Spleen (tissue), 11 donors: ENCODE measurements around the gene RFX5. TPM values are rescaled to one million over a fixed set of nuclear protein-coding genes. Genes with fewer than 3 reads are reported as not detected.

Source experiments
- DNase-seq: peaks from one replicate; pipeline ENCODE4 v3.0.0-alpha.2; 2020
- H3K27ac ChIP-seq, 8 donors: fragments of 200-600 bp; sonication (generic) in 7 of 8; 1 replicate in 4 of 8; 2 replicates in 4 of 8; pipeline versions ENCODE4 v1.5.0 to v1.8.0; 2016 to 2021; ENCODE audit warnings: inconsistent platforms in 4 of 8, mild to moderate bottlenecking in 4 of 8, moderate library complexity in 1 of 8
- H3K27me3 ChIP-seq, 7 donors: fragments of 200-600 bp; sonication (generic) in 6 of 7; replicated peaks in 1 of 7; 1 replicate in 4 of 7; 2 replicates in 3 of 7; pipeline versions ENCODE4 v1.5.0 to v1.8.0; 2016 to 2021; ENCODE audit warnings: inconsistent platforms in 3 of 7, mild to moderate bottlenecking in 1 of 7
- H3K36me3 ChIP-seq, 6 donors: fragments of 200-600 bp; sonication (generic) in 5 of 6; 1 replicate in 4 of 6; 2 replicates in 2 of 6; pipeline versions ENCODE4 v1.5.0 to v1.8.0; 2016 to 2021; ENCODE audit warnings: inconsistent platforms in 2 of 6
- H3K4me1 ChIP-seq, 6 donors: fragments of 200-600 bp; sonication (generic) in 5 of 6; 1 replicate in 3 of 6; 2 replicates in 3 of 6; pipeline versions ENCODE4 v1.5.0 to v1.8.0; 2016 to 2021; ENCODE audit warnings: inconsistent platforms in 3 of 6
- H3K4me3 ChIP-seq, 8 donors: fragments of 200-600 bp; sonication (generic) in 7 of 8; 1 replicate in 4 of 8; 2 replicates in 4 of 8; pipeline versions ENCODE4 v1.5.0 to v1.8.0; 2016 to 2021; ENCODE audit warnings: inconsistent platforms in 4 of 8, mild to moderate bottlenecking in 4 of 8, moderate library complexity in 2 of 8
- H3K9me3 ChIP-seq, 8 donors: fragments of 200-600 bp; sonication (generic) in 7 of 8; 1 replicate in 4 of 8; 2 replicates in 4 of 8; pipeline versions ENCODE4 v1.5.0 to v1.8.0; 2016 to 2021; ENCODE audit warnings: inconsistent platforms in 4 of 8
- POLR2A ChIP-seq, 3 donors: fragments of 450-650 bp; IDR thresholded peaks; one replicate each; pipeline ENCODE4 v1.5.1; 2017; ENCODE audit warnings: antibody characterized with exemption in 3 of 3, mild to moderate bottlenecking in 1 of 3
- POLR2AphosphoS5 ChIP-seq, 3 donors: sonication (generic); formaldehyde crosslinking; IDR thresholded peaks; one replicate each; pipeline ENCODE4 v1.5.1; 2017; ENCODE audit warnings: antibody characterized with exemption in 3 of 3
- WGBS, 5 donors: extraction: QIAGEN DNeasy Blood & Tissue Kit in 3 of 5; methylation state at CpG; one replicate each; pipeline versions ENCODE4 v1.1.5 to v1.1.7; 2013 to 2018; 5-methylcytosine and 5-hydroxymethylcytosine counted together
- intact Hi-C: fragments of 100-400 bp; cut with DNase I; formaldehyde crosslinking; loops from one replicate; pipeline ENCODE4 v1.15.0; 2023; ENCODE audit warnings: low total_unique reads
- polyA plus RNA-seq, 3 donors: library from polyadenylated mRNA; stranded (reverse); fragments of 200-250 nt; gene quantifications; one replicate each; pipeline ENCODE4 v1.2.1, GENCODE V29; 2013
- total RNA-seq, 7 donors: library from RNA; depleted of rRNA in 3 of 7; stranded (reverse); fragments of >200 nt in 3 of 7; fragmentation: NEBNext Ultra II Directional in 4 of 7; extraction: Animal tissue kit (Norgen Biotek cat#: 25700) in 4 of 7; gene quantifications; one replicate each; pipeline versions ENCODE4 v1.1.0 to v1.2.1, GENCODE V29; 2016 to 2021
- TF ChIP-seq, protein P1 (sequence below), 11 experiments: fragments of 200-600 bp in 7 of 11; fragments of 450-650 bp in 4 of 11; sonication (generic) in 4 of 11; IDR thresholded peaks in 8 of 11; conservative IDR thresholded peaks in 3 of 11; 1 replicate in 7 of 11; 2 replicates in 4 of 11; pipeline versions ENCODE4 v1.4.0 to v1.8.0; 2016 to 2021; ENCODE audit warnings: antibody characterized with exemption in 11 of 11, inconsistent platforms in 4 of 11, mild to moderate bottlenecking in 1 of 11
- donor health status: healthy with polysubstance abuse.
- donor health status: DM: no; HTN: no; CAD: no; lungs with moderate emphysema.
- donor health status: DM: no; HTN: no; CAD: no.
- donor health status: Bipolar disorder and iron deficiency.
- donor health status: healthy.
- donor health status: DM: no; HTN: no; CAD: no.
- donor health status: DM: yes; HTN: yes; CAD: no.

RFX5 gene
- total and polyA plus RNA-seq, 10 donors: 30.8 to 96.1 (median 86.8) TPM

DNA sequence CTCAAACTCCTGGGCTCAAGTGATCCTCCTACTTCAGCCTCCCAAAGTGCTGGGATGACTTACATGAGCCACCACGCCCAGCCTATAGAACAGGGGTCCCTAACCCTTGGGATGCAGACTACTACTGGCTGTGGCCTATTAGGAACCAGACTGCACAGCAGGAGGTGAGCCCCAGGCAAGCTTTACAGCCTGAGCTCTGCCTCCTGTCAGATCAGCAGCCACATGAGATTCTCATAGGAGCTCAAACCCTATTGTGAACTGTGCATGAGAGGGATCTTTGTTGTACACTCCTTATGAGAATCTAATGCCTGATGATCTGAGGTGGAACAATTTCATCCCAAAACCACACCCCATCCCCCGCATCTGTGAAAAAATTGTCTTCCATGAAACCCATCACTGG lies 39.0 kb upstream of the RFX5 start:
- H3K4me3 ChIP-seq: no peak overlapping the region
- intact Hi-C loops: no loop called here
- no peak for DNase-seq
- H3K27me3 ChIP-seq: no peaks in the 10 kb centered on the region
- TF ChIP-seq POLR2A (IDR thresholded peaks at IDR 0.05) (no peak), POLR2AphosphoS5 (IDR thresholded peaks at IDR 0.05) (no peak)
- TF ChIP-seq, protein P1, sequence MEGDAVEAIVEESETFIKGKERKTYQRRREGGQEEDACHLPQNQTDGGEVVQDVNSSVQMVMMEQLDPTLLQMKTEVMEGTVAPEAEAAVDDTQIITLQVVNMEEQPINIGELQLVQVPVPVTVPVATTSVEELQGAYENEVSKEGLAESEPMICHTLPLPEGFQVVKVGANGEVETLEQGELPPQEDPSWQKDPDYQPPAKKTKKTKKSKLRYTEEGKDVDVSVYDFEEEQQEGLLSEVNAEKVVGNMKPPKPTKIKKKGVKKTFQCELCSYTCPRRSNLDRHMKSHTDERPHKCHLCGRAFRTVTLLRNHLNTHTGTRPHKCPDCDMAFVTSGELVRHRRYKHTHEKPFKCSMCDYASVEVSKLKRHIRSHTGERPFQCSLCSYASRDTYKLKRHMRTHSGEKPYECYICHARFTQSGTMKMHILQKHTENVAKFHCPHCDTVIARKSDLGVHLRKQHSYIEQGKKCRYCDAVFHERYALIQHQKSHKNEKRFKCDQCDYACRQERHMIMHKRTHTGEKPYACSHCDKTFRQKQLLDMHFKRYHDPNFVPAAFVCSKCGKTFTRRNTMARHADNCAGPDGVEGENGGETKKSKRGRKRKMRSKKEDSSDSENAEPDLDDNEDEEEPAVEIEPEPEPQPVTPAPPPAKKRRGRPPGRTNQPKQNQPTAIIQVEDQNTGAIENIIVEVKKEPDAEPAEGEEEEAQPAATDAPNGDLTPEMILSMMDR (IDR thresholded peaks at IDR 0.05 in 8 of 11, conservative IDR thresholded peaks at IDR 0.05 in 3 of 11): no peak
- H3K4me1 ChIP-seq: no peaks in the 10 kb centered on the region
- H3K9me3 ChIP-seq: no peaks in the 10 kb centered on the region
- H3K27ac ChIP-seq: no peak overlapping the region
- no peaks in the 10 kb centered on the region for H3K36me3 ChIP-seq
- 75 to 91% (median 86%) methylated on average over 2 of the region's 2 CpGs for WGBS, 5 donors

DNA sequence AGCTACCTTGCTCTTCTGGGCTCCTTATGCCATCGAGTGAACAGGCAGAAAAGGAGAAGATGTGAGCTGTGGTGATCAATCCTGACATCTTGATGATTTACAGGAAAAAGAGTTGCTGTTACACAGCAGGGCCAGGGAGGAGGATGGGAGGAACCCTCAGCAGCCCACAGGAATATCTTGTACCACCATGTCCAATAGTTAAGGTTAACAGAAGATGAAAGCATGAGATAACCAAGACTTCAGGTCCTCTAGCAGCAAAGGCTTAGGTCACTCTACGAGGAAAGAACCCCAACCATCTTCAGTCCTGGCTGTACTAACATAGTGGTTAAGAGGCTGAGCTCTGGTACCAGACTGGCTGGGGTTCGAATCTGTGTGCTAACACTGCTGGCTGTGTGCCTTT lies 37.5 kb upstream of the RFX5 start:
- intact Hi-C loops: no loop called here
- TF ChIP-seq POLR2AphosphoS5 (IDR thresholded peaks at IDR 0.05) (no peak), POLR2A (IDR thresholded peaks at IDR 0.05) (no peak)
- TF ChIP-seq, protein P1 (IDR thresholded peaks at IDR 0.05 in 8 of 11, conservative IDR thresholded peaks at IDR 0.05 in 3 of 11): no peak
- Histone ChIP-seq H3K36me3 (no peaks in the 10 kb centered on the region), H3K9me3 (no peaks in the 10 kb centered on the region), H3K4me3 (no peak overlapping the region), H3K4me1 (no peaks in the 10 kb centered on the region), H3K27ac (no peak overlapping the region), H3K27me3 (no peaks in the 10 kb centered on the region)
- no peak for DNase-seq
- WGBS, 5 donors: 69 to 93% (median 75%) methylated on average over 3 of the region's 3 CpGs

DNA sequence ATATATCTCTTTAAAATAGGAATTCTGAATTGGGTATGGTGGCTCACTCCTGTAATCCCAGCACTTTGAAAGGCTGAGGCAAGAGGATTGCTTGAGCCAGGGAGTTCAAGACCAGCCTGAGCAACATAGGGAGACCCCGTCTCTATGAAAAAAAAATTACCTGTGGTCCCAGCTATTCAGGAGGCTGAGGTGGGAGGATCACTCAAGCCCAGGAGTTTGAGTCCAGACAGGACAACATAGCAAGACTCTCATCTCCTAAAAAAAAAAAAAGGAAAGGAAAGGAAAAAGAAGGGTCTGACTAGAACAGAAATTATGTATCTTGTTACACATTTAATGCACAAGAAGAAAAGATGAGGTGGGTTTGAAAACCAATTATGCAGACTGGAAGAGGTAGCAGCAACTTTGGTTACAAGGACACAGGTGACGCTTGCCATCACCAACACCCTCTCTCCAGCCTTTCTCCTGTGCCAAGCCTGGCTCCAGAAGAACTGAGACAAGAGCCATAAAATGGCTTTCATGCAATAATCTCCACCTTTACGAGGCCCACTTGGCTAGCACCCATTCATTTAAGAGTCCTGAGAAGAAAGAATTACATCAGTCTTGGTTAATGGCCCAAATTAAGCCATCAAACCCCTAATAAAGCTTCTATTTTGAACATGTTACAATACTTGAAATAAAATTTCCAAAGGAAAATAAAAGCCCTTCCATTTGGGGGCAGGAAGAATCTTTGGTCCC lies 30.3 kb upstream of the RFX5 start:
- DNase-seq: no peak
- intact Hi-C loops: no loop called here
- 80 to 84% (median 83%) methylated on average over 3 of the region's 3 CpGs for WGBS, 5 donors
- Histone ChIP-seq H3K9me3 (no peaks in the 10 kb centered on the region), H3K4me3 (no peak overlapping the region), H3K4me1 (peaks cover 0 to 8% (median 2%) of the 10 kb centered on the region in 6 donors), H3K36me3 (no peaks in the 10 kb centered on the region), H3K27ac (no peak overlapping the region), H3K27me3 (no peaks in the 10 kb centered on the region)
- TF ChIP-seq POLR2A (IDR thresholded peaks at IDR 0.05): no peak
- TF ChIP-seq, protein P1 (IDR thresholded peaks at IDR 0.05 in 8 of 11, conservative IDR thresholded peaks at IDR 0.05 in 3 of 11): no peak
- TF ChIP-seq POLR2AphosphoS5 (IDR thresholded peaks at IDR 0.05): no peak

DNA sequence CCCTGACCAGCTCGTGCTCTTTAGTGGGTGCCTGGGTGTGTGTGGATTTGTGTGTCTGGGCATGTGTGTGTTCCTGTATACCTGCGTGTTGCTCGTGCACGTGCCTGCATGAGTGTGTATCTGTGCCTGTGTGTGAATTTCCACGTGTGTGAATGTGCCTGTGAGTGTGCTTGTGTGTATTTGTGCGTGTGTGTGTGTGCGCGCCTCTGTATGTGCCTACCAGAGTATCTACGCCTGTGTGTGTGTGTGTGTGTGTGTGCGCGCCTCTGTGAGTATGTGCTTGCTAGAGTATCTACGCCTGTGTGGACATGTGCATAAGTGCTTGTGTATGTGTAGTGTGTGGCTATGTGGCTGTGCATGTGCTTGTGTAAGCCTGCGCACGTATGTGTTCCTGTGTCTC lies 26.1 kb upstream of the RFX5 start:
- Histone ChIP-seq H3K4me1 (peaks cover 18 to 49% (median 39%) of the 10 kb centered on the region in 6 donors), H3K27me3 (no peaks in the 10 kb centered on the region), H3K27ac (peak overlapping the region in 4 of 8 donors; percentile 78 to 89 (median 84)), H3K9me3 (no peaks in the 10 kb centered on the region), H3K4me3 (no peak overlapping the region), H3K36me3 (peaks cover 0 to 11% (median 0%) of the 10 kb centered on the region in 6 donors)
- WGBS, 5 donors: 93 to 97% (median 95%) methylated on average over 10 to 14 of the region's 14 CpGs
- intact Hi-C loops: no loop called here
- DNase-seq: no peak
- TF ChIP-seq, protein P1 (IDR thresholded peaks at IDR 0.05 in 8 of 11, conservative IDR thresholded peaks at IDR 0.05 in 3 of 11): no peak
- TF ChIP-seq POLR2AphosphoS5 (IDR thresholded peaks at IDR 0.05) (no peak), POLR2A (IDR thresholded peaks at IDR 0.05) (no peak)
